B cell (primary cell): ENCODE data around the gene SP140. TPM values are rescaled to one million over a fixed set of nuclear protein-coding genes. Genes with fewer than 3 reads are reported as not detected.

ENCODE experiments used
- ATAC-seq: fragments of 200-7000 bp; cut with Tn5 transposase; one replicate; pipeline ENCODE4 v1.10.0; 2021; ENCODE audit warnings: low read depth, mild to moderate bottlenecking, moderate number of reproducible peaks, moderate library complexity
- CTCF ChIA-PET: fragments of 350-600 bp; sonication (Branson Sonifier 250); formaldehyde crosslinking; loops from one replicate; lab custom pipeline; 2021; ENCODE audit warnings: antibody characterized with exemption, inconsistent platforms; lab: Charles Lee
- POLR2A ChIA-PET: fragments of 350-600 bp; sonication (Branson Sonifier 250); formaldehyde crosslinking; loops from one replicate; lab custom pipeline; 2021; ENCODE audit warnings: antibody characterized with exemption; lab: Charles Lee
- DNase-seq: peaks from one replicate; pipeline ENCODE4 v3.0.0; 2013
- H2AFZ ChIP-seq: 2 replicates; pipeline ENCODE4 v1.6.1; 2012; ENCODE audit warnings: mild to moderate bottlenecking, low read depth, low read length; ENCODE audit not compliant: insufficient read depth, poor library complexity, severe bottlenecking
- H3K27ac ChIP-seq, 2 donors: 1 replicate in 1 of 2; 2 replicates in 1 of 2; pipeline ENCODE4 v1.5.1; 2012 to 2013; ENCODE audit warnings: low read length in 2 of 2, mild to moderate bottlenecking in 2 of 2, moderate library complexity in 1 of 2
- H3K27me3 ChIP-seq, 4 experiments: fragments of 200-600 bp in 1 of 4; sonication (generic) in 1 of 4; replicated peaks in 1 of 4; 1 replicate in 2 of 4; 2 replicates in 2 of 4; pipeline versions ENCODE4 v1.6.1 to v1.7.0; 2013 to 2016; ENCODE audit warnings: low read length in 3 of 4, mild to moderate bottlenecking in 2 of 4, mixed read lengths in 1 of 4, moderate library complexity in 1 of 4; ENCODE audit not compliant: insufficient read depth in 4 of 4, control insufficient read depth in 3 of 4; ENCODE audit errors: control extremely low read depth in 1 of 4
- H3K36me3 ChIP-seq, 2 experiments: replicated peaks in 1 of 2; 1 replicate in 1 of 2; 2 replicates in 1 of 2; pipeline versions ENCODE4 v1.6.1 to v1.7.1; 2013; ENCODE audit warnings: low read length in 1 of 2; ENCODE audit not compliant: insufficient read depth in 2 of 2, control insufficient read depth in 1 of 2; ENCODE audit errors: control extremely low read depth in 1 of 2, extremely low read depth in 1 of 2
- H3K4me1 ChIP-seq, 2 donors: fragments of 200-600 bp in 1 of 2; sonication (generic) in 1 of 2; 1 replicate in 1 of 2; 2 replicates in 1 of 2; pipeline versions ENCODE4 v1.5.1 to v1.6.1; 2013 to 2017; ENCODE audit warnings: low read length in 2 of 2; ENCODE audit not compliant: control insufficient read depth in 2 of 2, insufficient read depth in 2 of 2
- H3K4me2 ChIP-seq: replicated peaks from 2 replicates; pipeline ENCODE3; 2012; ENCODE audit warnings: mild to moderate bottlenecking, low read depth, low read length; ENCODE audit not compliant: poor library complexity, severe bottlenecking
- H3K4me3 ChIP-seq, 5 experiments: fragments of 200-600 bp in 1 of 5; sonication (generic) in 1 of 5; 1 replicate in 3 of 5; 2 replicates in 2 of 5; pipeline versions ENCODE4 v1.5.1 to v1.7.0; 2011 to 2016; ENCODE audit warnings: low read length in 4 of 5, mild to moderate bottlenecking in 4 of 5, low read depth in 2 of 5, control low read depth in 1 of 5, moderate library complexity in 1 of 5; ENCODE audit not compliant: insufficient read depth in 1 of 5; ENCODE audit errors: control extremely low read depth in 1 of 5, extremely low read depth in 1 of 5
- H3K79me2 ChIP-seq: fragments of 200-600 bp; sonication (generic); one replicate; pipeline ENCODE4 v1.6.0; 2016; ENCODE audit warnings: low read length; ENCODE audit not compliant: control insufficient read depth, insufficient read depth
- H3K9ac ChIP-seq: fragments of 200-600 bp; sonication (generic); 2 replicates; pipeline ENCODE4 v1.6.1; 2017; ENCODE audit warnings: mild to moderate bottlenecking, low read length, moderate library complexity
- H3K9me3 ChIP-seq, 3 donors: one replicate each; pipeline versions ENCODE4 v1.6.1 to v1.7.1; 2013; ENCODE audit warnings: low read length in 2 of 3; ENCODE audit not compliant: control insufficient read depth in 2 of 3, insufficient read depth in 1 of 3; ENCODE audit errors: control extremely low read depth in 1 of 3
- H4K20me1 ChIP-seq: 2 replicates; pipeline ENCODE4 v1.6.0; 2012; ENCODE audit warnings: mild to moderate bottlenecking, low read length; ENCODE audit not compliant: insufficient read depth, control insufficient read depth, poor library complexity, severe bottlenecking
- H3K27ac Mint-ChIP-seq: one replicate; pipeline ENCODE4 v1.8.0; 2021; ENCODE audit warnings: mixed read lengths
- H3K27me3 Mint-ChIP-seq: one replicate; pipeline ENCODE4 v1.8.0; 2021; ENCODE audit warnings: mixed read lengths
- H3K4me1 Mint-ChIP-seq: one replicate; pipeline ENCODE4 v1.8.0; 2021; ENCODE audit warnings: mixed read lengths
- H3K4me3 Mint-ChIP-seq: one replicate; pipeline ENCODE4 v1.8.0; 2021; ENCODE audit warnings: mixed read lengths
- H3K9me3 Mint-ChIP-seq: one replicate; pipeline ENCODE4 v1.8.0; 2022; ENCODE audit warnings: mixed read lengths; ENCODE audit not compliant: insufficient read depth
- CTCF ChIP-seq: fragments of 200-600 bp; IDR thresholded peaks from one replicate; pipeline ENCODE4 v1.8.0; 2022; ENCODE audit warnings: antibody characterized with exemption, mild to moderate bottlenecking
- EZH2 ChIP-seq: IDR thresholded peaks from 2 replicates; pipeline ENCODE4 v1.6.1; 2012; ENCODE audit warnings: borderline replicate concordance, low read depth, mild to moderate bottlenecking, moderate library complexity, low read length; ENCODE audit not compliant: insufficient read depth, poor library complexity, severe bottlenecking
- WGBS: methylation state at CpG from one replicate; pipeline ENCODE4 v1.1.5; 2013; ENCODE audit warnings: missing lambda C conversion rate; ENCODE audit not compliant: insufficient coverage; 5-methylcytosine and 5-hydroxymethylcytosine counted together
- intact Hi-C: fragments of 100-400 bp; cut with micrococcal nuclease; formaldehyde crosslinking; loops from one replicate; pipeline ENCODE4 v1.10.0; 2022
- polyA plus RNA-seq: library from polyadenylated mRNA; depleted of rRNA; stranded (reverse); fragments of >200 nt; gene quantifications from 2 replicates; pipeline ENCODE4 v1.2.3, GENCODE V29; 2012
- total RNA-seq, 2 donors: library from RNA; stranded (reverse); fragments of 120-200 nt in 1 of 2; gene quantifications; 1 replicate in 1 of 2; 2 replicates in 1 of 2; pipeline versions ENCODE4 v1.2.3 to v1.2.4, GENCODE V29; 2013 to 2022

The SP140 gene
- total and polyA plus RNA-seq, 2 donors (not counting 1 experiment from before 2014, with no cell fraction given) = 78.7 to 411 TPM

- intact Hi-C loops = no loop called here
- H3K27ac Mint-ChIP-seq = peak overlapping the region; percentile 69
- ATAC-seq (no peak), DNase-seq (no peak)
- H3K27me3 ChIP-seq = no peaks in the 10 kb centered on the region
- peaks cover 38 to 69% of the 10 kb centered on the region in 2 donors for H3K4me1 ChIP-seq
- peak overlapping the region; percentile 21 for H3K9ac ChIP-seq
- peaks cover 85% of the 10 kb centered on the region for H3K79me2 ChIP-seq
- H3K9me3 ChIP-seq = peaks cover 7 to 15% (median 9%) of the 10 kb centered on the region in 3 donors
- CTCF ChIA-PET = interaction anchor here (0.7 to 1.4 kb wide), 3 partner anchors 18 to 187 kb away, joined by 3 to 5 read pairs (median 3); no protein-coding TSS in a partner anchor
- H4K20me1 ChIP-seq = peaks cover 13% of the 10 kb centered on the region
- POLR2A ChIA-PET = no interaction called here
- TF ChIP-seq CTCF = no peak
- peak overlapping the region; percentile 97 for H3K4me3 Mint-ChIP-seq
- peaks cover 76% of the 10 kb centered on the region for H3K4me1 Mint-ChIP-seq
- no peak overlapping the region for H2AFZ ChIP-seq
- H3K9me3 Mint-ChIP-seq = peaks cover 7% of the 10 kb centered on the region
- WGBS = no CpG with 5 or more reads among the region's 3 CpGs
- peaks cover 8 to 39% of the 10 kb centered on the region in 2 experiments for H3K36me3 ChIP-seq
- peak overlapping the region; percentile 11 to 86 for H3K27ac ChIP-seq
- H3K4me3 ChIP-seq = peak overlapping the region in 2 of 5 experiments; percentile 22 to 31
- no peaks in the 10 kb centered on the region for H3K27me3 Mint-ChIP-seq
- peak overlapping the region; percentile 81 for H3K4me2 ChIP-seq
These were observed 4.6 kb downstream of the SP140 start for GRCh38 chr2:230230087-230230486.

DNA sequence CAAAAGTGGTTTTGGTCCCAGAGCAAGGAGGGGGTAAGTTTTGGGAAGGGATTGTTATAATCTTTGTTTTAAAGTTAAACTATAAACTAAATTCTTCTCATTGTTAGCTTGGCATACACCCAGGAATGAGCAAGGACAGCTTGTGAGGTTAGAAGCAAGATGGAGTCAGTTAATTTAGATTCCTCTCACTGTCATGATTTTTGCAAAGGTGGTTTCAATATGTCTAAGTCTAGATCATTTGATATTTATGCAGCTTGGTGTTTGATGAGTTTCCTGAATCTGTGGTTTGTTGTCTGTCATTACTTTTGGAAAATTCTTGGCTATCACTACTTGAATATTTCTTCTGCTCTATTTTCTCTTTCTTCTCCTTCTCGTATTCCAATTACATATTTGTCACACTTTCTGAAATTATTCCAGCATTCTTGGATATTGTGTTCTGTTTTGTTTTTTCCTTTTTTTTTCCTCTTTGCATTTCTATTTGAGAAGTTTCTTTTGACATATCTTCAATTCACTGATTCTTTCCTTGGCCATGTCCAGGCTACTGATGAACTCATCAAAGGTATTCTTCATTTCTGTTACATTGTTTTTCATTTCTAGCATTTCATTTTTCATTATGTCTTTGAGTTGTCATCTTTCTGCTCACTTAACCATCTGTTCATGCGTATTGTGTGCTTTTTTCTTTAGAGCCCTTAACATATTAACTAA, 5.1 kb downstream of the SP140 start:
- Histone ChIP-seq H4K20me1 (peaks cover 18% of the 10 kb centered on the region), H3K79me2 (peaks cover 88% of the 10 kb centered on the region), H2AFZ (no peak overlapping the region), H3K4me3 (peak overlapping the region in 1 of 5 experiments; percentile 31), H3K36me3 (peaks cover 8 to 44% of the 10 kb centered on the region in 2 experiments), H3K9ac (peak overlapping the region; percentile 21), H3K4me2 (peak overlapping the region; percentile 81), H3K4me1 (peaks cover 37 to 70% of the 10 kb centered on the region in 2 donors), H3K27ac (peak overlapping the region; percentile 11 to 86), H3K9me3 (peaks cover 7 to 15% (median 9%) of the 10 kb centered on the region in 3 donors), H3K27me3 (no peaks in the 10 kb centered on the region)
- H3K27ac Mint-ChIP-seq = peak overlapping the region; percentile 69
- POLR2A ChIA-PET = interaction anchor here (0.6 to 1.0 kb wide), 2 partner anchors 29 to 88 kb away, joined by 3 read pairs; no protein-coding TSS in a partner anchor
- ATAC-seq = no peak
- no CpG with 5 or more reads among the region's 2 CpGs for WGBS
- CTCF ChIA-PET = interaction anchor here (0.7 to 1.4 kb wide), 3 partner anchors 19 to 187 kb away, joined by 3 to 5 read pairs (median 3); no protein-coding TSS in a partner anchor
- peaks cover 7% of the 10 kb centered on the region for H3K9me3 Mint-ChIP-seq
- H3K27me3 Mint-ChIP-seq = no peaks in the 10 kb centered on the region
- no peak for DNase-seq
- peak overlapping the region; percentile 97 for H3K4me3 Mint-ChIP-seq
- TF ChIP-seq EZH2 (no peak), CTCF (no peak)
- H3K4me1 Mint-ChIP-seq = peaks cover 76% of the 10 kb centered on the region
- intact Hi-C loops = no loop called here
